Tibial nerve (tissue), 4 donors: ENCODE results near the gene HSPA9. TPM values are rescaled to one million over a fixed set of nuclear protein-coding genes. Genes with fewer than 3 reads are reported as not detected.

Source experiments
- DNase-seq, 2 donors: peaks; one replicate each; pipeline ENCODE4 v3.0.0-alpha.2; 2019; ENCODE audit warnings: low spot score in 2 of 2
- H3K27ac ChIP-seq, 4 donors: fragments of 200-600 bp; sonication (generic) in 3 of 4; one replicate each; pipeline ENCODE4 v1.5.1; 2017 to 2019; ENCODE audit warnings: mild to moderate bottlenecking in 1 of 4
- H3K27me3 ChIP-seq, 2 donors: fragments of 200-600 bp; sonication (generic) in 1 of 2; one replicate each; pipeline versions ENCODE4 v1.5.1 to v1.6.0; 2017 to 2019
- H3K36me3 ChIP-seq, 3 donors: fragments of 200-600 bp; sonication (generic); one replicate each; pipeline ENCODE4 v1.5.1; 2018 to 2019
- H3K4me1 ChIP-seq, 4 donors: fragments of 200-600 bp; sonication (generic) in 3 of 4; one replicate each; pipeline ENCODE4 v1.5.1; 2017 to 2019
- H3K4me3 ChIP-seq, 4 donors: fragments of 200-600 bp; sonication (generic) in 3 of 4; one replicate each; pipeline ENCODE4 v1.5.1; 2017 to 2019; ENCODE audit warnings: mild to moderate bottlenecking in 1 of 4, moderate library complexity in 1 of 4
- H3K9me3 ChIP-seq, 4 donors: fragments of 200-600 bp; sonication (generic) in 3 of 4; one replicate each; pipeline ENCODE4 v1.5.1; 2017 to 2019
- CTCF ChIP-seq, 5 experiments: fragments of 200-600 bp in 3 of 5; fragments of 450-650 bp in 2 of 5; sonication (generic) in 3 of 5; IDR thresholded peaks; one replicate each; pipeline ENCODE4 v1.5.1; 2016 to 2019; ENCODE audit warnings: antibody characterized with exemption in 5 of 5, mild to moderate bottlenecking in 3 of 5, moderate library complexity in 2 of 5
- EP300 ChIP-seq, 2 donors: sonication (generic); formaldehyde crosslinking; IDR thresholded peaks; one replicate each; pipeline ENCODE4 v1.6.1; 2017; ENCODE audit warnings: antibody characterized with exemption in 2 of 2, mild to moderate bottlenecking in 1 of 2
- POLR2A ChIP-seq, 2 donors: fragments of 450-650 bp; IDR thresholded peaks; one replicate each; pipeline ENCODE4 v1.6.1; 2017; ENCODE audit warnings: antibody characterized with exemption in 2 of 2, mild to moderate bottlenecking in 2 of 2, moderate library complexity in 2 of 2
- WGBS, 2 donors: methylation state at CpG; one replicate each; pipeline ENCODE4 v1.1.5; 2018; 5-methylcytosine and 5-hydroxymethylcytosine counted together
- total RNA-seq, 4 donors: library from RNA; depleted of rRNA; stranded (reverse); fragments of >200 nt; gene quantifications; one replicate each; pipeline ENCODE4 v1.1.0, GENCODE V29; 2016

The HSPA9 gene
- total RNA-seq, 4 donors from 2014 or later: 154 to 230 (median 201) TPM

GRCh38 chr5:138536665-138537315 lies 38.4 kb downstream of the HSPA9 start:
- 54 to 60% methylated on average over 4 of the region's 4 CpGs for WGBS, 2 donors
- no peaks in the 10 kb centered on the region for H3K9me3 ChIP-seq
- H3K27me3 ChIP-seq: no peaks in the 10 kb centered on the region
- H3K27ac ChIP-seq: peak overlapping the region in 2 of 4 donors; percentile 6 to 32
- no peak for TF ChIP-seq EP300 (IDR thresholded peaks at IDR 0.05)
- TF ChIP-seq CTCF (IDR thresholded peaks at IDR 0.05): peak in 3 of 5 experiments; percentile 8 to 22 (median 16)
- TF ChIP-seq POLR2A (IDR thresholded peaks at IDR 0.05): no peak
- H3K4me1 ChIP-seq: peaks cover 0 to 72% (median 18%) of the 10 kb centered on the region in 4 donors
- peaks cover 0 to 5% (median 0%) of the 10 kb centered on the region in 3 donors for H3K36me3 ChIP-seq
- no peak overlapping the region for H3K4me3 ChIP-seq
- DNase-seq: no peak

- no peak for DNase-seq
- Histone ChIP-seq H3K9me3 (no peaks in the 10 kb centered on the region), H3K4me3 (no peak overlapping the region), H3K4me1 (peaks cover 0 to 66% (median 12%) of the 10 kb centered on the region in 4 donors), H3K36me3 (peaks cover 0 to 5% (median 0%) of the 10 kb centered on the region in 3 donors), H3K27ac (peak overlapping the region in 1 of 4 donors; percentile 8), H3K27me3 (no peaks in the 10 kb centered on the region)
- no peak for TF ChIP-seq CTCF (IDR thresholded peaks at IDR 0.05)
- TF ChIP-seq POLR2A (IDR thresholded peaks at IDR 0.05): no peak
- TF ChIP-seq EP300 (IDR thresholded peaks at IDR 0.05): no peak
- 70 to 71% methylated on average over 2 of the region's 2 CpGs for WGBS, 2 donors
These were observed 39.0 kb downstream of the HSPA9 start for GRCh38 chr5:138536215-138536614.

- no peak overlapping the region for H3K4me3 ChIP-seq
- no peaks in the 10 kb centered on the region for H3K27me3 ChIP-seq
- no peak for TF ChIP-seq EP300 (IDR thresholded peaks at IDR 0.05)
- TF ChIP-seq CTCF (IDR thresholded peaks at IDR 0.05): no peak
- TF ChIP-seq POLR2A (IDR thresholded peaks at IDR 0.05): no peak
- peaks cover 0 to 5% (median 0%) of the 10 kb centered on the region in 3 donors for H3K36me3 ChIP-seq
- 63 to 70% methylated on average over 5 of the region's 5 CpGs for WGBS, 2 donors
- H3K9me3 ChIP-seq: no peaks in the 10 kb centered on the region
- peaks cover 0 to 62% (median under 1%) of the 10 kb centered on the region in 4 donors for H3K4me1 ChIP-seq
- H3K27ac ChIP-seq: no peak overlapping the region
- no peak for DNase-seq
These were observed 40.9 kb downstream of the HSPA9 start for GRCh38 chr5:138533973-138534941.

GRCh38 chr5:138529812-138530211 lies 45.4 kb downstream of the HSPA9 start:
- 92 to 95% methylated on average over 8 of the region's 8 CpGs for WGBS, 2 donors
- peaks cover 0 to 43% (median 0%) of the 10 kb centered on the region in 4 donors for H3K4me1 ChIP-seq
- H3K36me3 ChIP-seq: peaks cover 0 to 5% (median 0%) of the 10 kb centered on the region in 3 donors
- H3K9me3 ChIP-seq: no peaks in the 10 kb centered on the region
- H3K27me3 ChIP-seq: no peaks in the 10 kb centered on the region
- no peak overlapping the region for H3K4me3 ChIP-seq
- H3K27ac ChIP-seq: no peak overlapping the region
- DNase-seq: no peak
- no peak for TF ChIP-seq POLR2A (IDR thresholded peaks at IDR 0.05)
- TF ChIP-seq CTCF (IDR thresholded peaks at IDR 0.05): no peak
